HG02852 (cell line): ENCODE results near the gene AGFG2.

Experiments used
- ATAC-seq: cut with Tn5 transposase; IDR thresholded peaks from one replicate; pipeline ENCODE4 v1.9.1; 2021; ENCODE audit warnings: mild to moderate bottlenecking, moderate library complexity; ENCODE audit not compliant: unreplicated experiment

The AGFG2 gene

GRCh38 chr7:100584054-100584682, 45.2 kb downstream of the AGFG2 start:
- ATAC-seq: no peak

GRCh38 chr7:100584683-100585510, 45.9 kb downstream of the AGFG2 start:
- ATAC-seq: no peak

GRCh38 chr7:100585511-100586265, 46.7 kb downstream of the AGFG2 start, which contains the start of gene LRCH4:
Gene LRCH4 (minus strand): TSS chr7:100586129. CDS start chr7:100586100, 29 bp downstream.
- ATAC-seq: peak; percentile 21

GRCh38 chr7:100586266-100587025, 47.4 kb downstream of the AGFG2 start, which contains the start of gene FBXO24:
Gene FBXO24 (plus strand): TSS chr7:100586328. CDS start chr7:100586626, 298 bp downstream.
- ATAC-seq: peak; percentile 87

GRCh38 chr7:100588438-100588837, 49.4 kb downstream of the AGFG2 start:
- ATAC-seq: no peak

GRCh38 chr7:100589341-100589947, 50.4 kb downstream of the AGFG2 start:
- ATAC-seq: no peak

- no peak for ATAC-seq
These were observed 51.2 kb downstream of the AGFG2 start for GRCh38 chr7:100590077-100590737.

GRCh38 chr7:100591596-100591995, 52.6 kb downstream of the AGFG2 start:
- no peak for ATAC-seq

- ATAC-seq: no peak
These were observed 56.2 kb downstream of the AGFG2 start for GRCh38 chr7:100595188-100595587.

GRCh38 chr7:100598425-100598824, 59.4 kb downstream of the AGFG2 start:
- ATAC-seq: no peak

GRCh38 chr7:100599911-100600729, 61.1 kb downstream of the AGFG2 start:
- no peak for ATAC-seq

- no peak for ATAC-seq
These were observed 61.7 kb downstream of the AGFG2 start for GRCh38 chr7:100600730-100601038.

GRCh38 chr7:100602889-100603725, 64.1 kb downstream of the AGFG2 start:
- ATAC-seq: no peak

GRCh38 chr7:100603726-100604027, 64.7 kb downstream of the AGFG2 start:
- no peak for ATAC-seq

GRCh38 chr7:100604028-100604975, 65.3 kb downstream of the AGFG2 start:
- ATAC-seq: peak; percentile 57

GRCh38 chr7:100604976-100605911, 66.2 kb downstream of the AGFG2 start:
- ATAC-seq: no peak
